SKM-1 (cell line): Measurements from ENCODE around the gene CYS1.
"Not testable (repeated sequence)": the region's sequence is repeated elsewhere in the genome, so short reads cannot be mapped to it uniquely, and the experiment has no call there.

Experiments
- DNase-seq: peaks from one replicate; lab custom pipeline; 2025; ENCODE audit not compliant: unreplicated experiment; lab: John Stamatoyannopoulos, UW

Gene CYS1

DNA sequence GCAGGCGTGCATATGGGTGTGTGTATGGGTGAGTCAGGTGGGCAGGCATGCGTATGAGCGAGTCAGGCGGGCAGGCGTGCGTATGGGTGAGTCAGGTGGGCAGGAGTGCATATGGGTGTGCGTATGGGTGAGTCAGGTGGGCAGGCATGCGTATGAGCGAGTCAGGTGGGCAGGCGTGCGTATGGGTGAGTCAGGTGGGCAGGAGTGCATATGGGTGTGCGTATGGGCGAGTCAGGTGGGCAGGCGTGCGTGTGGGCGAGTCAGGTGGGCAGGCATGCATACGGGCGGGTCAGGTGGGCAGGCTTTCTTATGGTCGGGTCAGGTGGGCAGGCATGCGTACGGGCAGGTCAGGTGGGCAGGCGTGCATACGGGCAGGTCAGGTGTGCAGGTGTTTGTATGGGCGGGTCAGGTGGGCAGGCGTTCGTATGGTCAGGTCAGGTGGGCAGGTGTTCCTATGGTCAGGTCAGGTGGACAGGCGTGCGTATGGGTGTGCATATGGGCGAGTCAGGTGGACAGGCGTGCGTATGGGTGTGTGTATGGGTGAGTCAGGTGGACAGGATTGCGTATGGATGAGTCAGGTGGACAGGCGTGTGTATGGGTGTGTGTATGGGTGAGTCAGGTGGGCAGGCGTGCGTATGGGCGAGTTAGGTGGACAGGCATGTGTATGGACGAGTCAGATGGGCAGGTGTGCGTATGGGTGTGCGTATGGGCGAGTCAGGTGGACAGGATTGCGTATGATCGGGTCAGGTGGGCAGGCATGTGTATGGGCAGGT is 65.6 kb downstream of the CYS1 start:
- no peak for DNase-seq

DNA sequence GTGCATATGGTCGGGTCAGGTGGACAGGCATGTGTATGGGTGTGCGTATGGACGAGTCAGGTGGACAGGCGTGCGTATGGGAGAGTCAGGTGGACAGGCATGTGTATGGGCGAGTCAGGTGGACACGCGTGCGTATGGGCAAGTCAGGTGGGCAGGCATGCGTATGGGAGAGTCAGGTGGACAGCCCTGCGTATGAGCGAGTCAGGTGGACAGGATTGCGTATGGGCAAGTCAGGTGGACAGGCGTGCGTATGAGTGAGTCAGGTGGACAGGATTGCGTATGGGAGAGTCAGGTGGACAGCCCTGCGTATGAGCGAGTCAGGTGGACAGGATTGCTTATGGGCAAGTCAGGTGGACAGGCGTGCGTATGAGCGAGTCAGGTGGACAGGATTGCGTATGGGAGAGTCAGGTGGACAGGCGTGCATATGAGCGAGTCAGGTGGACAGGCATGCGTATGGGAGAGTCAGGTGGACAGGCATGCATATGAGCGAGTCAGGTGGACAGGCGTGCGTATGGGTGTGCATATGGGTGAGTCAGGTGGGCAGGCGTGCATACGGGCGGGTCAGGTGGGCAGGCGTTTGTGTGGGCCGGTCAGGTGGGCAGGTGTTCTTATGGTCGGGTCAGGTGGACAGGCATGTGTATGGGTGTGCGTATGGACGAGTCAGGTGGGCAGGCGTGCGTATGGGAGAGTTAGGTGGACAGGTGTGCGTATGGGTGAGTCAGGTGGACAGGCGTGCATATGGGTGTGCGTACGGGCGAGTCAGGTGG is 66.4 kb downstream of the CYS1 start:
- DNase-seq: not testable (repeated sequence)

- no peak for DNase-seq
Measured at GRCh38 chr2:10012963-10013461, 67.2 kb downstream of the CYS1 start.

DNA sequence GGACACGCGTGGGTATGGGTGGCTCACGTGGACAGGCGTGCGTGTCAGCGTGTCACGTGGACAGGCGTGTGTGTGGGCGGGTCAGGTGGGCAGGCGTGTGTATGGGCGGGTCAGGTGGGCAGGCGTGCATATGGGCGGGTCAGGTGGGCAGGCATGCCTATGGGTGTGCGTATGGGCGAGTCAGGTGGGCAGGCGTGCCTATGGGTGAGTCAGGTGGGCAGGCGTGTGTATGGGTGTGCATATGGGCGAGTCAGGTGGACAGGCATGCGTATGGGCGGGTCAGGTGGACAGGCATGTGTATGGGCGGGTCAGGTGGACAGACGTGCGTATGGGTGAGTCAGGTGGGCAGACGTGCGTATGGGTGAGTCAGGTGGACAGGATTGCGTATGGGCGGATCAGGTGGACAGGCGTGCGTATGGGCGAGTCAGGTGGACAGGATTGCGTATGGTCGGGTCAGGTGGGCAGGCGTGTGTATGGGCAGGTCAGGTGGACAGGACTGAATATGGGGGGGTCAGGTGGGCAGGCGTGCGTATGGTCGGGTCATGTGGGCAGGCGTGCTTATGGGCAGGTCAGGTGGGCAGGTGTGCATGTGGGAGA is 67.7 kb downstream of the CYS1 start:
- not testable (repeated sequence) for DNase-seq

GRCh38 chr2:10011606-10012325 is 68.4 kb downstream of the CYS1 start:
- not testable (repeated sequence) for DNase-seq

GRCh38 chr2:10010861-10011605 is 69.2 kb downstream of the CYS1 start:
- DNase-seq: not testable (repeated sequence)

DNA sequence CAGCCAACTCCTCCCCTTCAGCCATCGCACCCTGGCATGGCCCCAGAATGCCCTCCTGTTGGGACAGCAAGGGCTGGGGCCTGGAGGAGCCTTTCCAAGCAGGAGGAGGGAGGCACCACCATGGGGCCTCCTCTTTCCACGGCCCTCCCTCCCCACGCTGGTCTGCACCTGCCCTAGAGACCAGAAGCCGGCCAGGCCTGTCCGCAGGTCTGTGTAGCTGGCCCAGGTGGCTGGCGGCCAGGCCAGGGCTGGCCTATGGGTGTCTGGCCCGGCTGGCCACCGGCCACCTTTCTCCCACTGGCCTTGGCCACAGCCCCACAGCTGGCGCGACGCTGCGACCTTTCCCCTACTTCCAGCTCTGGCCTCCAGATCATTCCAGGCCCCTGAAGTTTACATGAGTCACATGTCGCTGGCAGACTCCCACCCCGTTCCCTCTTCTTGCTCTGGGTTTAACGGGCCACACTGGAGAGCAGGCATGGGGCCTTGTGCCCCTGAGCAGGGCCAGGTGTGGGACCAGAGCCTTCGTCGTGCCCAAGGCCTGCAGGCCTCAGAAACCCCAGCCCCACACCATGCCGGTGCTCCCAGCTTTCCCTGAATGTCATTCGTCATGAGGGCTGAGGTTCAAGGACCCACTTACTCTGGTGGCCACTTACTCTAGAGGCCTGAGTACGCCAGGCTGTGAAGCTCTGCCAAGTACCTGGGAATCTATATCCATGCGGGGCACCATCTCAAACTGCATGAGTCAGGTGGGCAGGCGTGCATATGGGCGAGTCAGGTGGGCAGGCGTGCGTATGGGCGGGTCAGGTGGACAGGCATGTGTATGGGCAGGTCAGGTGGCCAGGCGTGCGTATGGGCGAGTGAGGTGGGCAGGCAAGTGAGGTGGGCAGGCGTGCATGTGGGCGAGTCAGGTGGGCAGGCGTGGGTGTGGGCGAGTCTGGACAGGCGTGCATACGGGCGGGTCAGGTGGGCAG is 70.1 kb downstream of the CYS1 start:
- no peak for DNase-seq

GRCh38 chr2:10009271-10009810 is 70.9 kb downstream of the CYS1 start:
- DNase-seq: no peak

- DNase-seq: no peak
Measured at GRCh38 chr2:10008809-10009176, 71.4 kb downstream of the CYS1 start.

GRCh38 chr2:10007921-10008808 is 72.0 kb downstream of the CYS1 start:
- DNase-seq: no peak

- no peak for DNase-seq
Measured at GRCh38 chr2:10007435-10007834, 72.8 kb downstream of the CYS1 start.
